Measurements from ENCODE around the gene WFDC6.
"Not testable (repeated sequence)": the region's sequence is repeated elsewhere in the genome, so short reads cannot be mapped to it uniquely, and the experiment has no call there.

GRCh38 chr20:45585986-45586385, 46.7 kb upstream of the WFDC6 start:
- not testable (repeated sequence) for TF ChIP-seq POLR2AphosphoS5 (IDR thresholded peaks at IDR 0.05); CTCF (IDR thresholded peaks at IDR 0.05); POLR2A (IDR thresholded peaks at IDR 0.05); EP300 (IDR thresholded peaks at IDR 0.05; ENCODE audit: low read depth)
